Ectodermal cell (in vitro differentiated cells): ENCODE results near the gene ISM1.
"Not testable (repeated sequence)": the region's sequence is repeated elsewhere in the genome, so short reads cannot be mapped to it uniquely, and the experiment has no call there.

Experiments used
- H3K27ac ChIP-seq: 2 replicates; pipeline ENCODE4 v1.7.0; 2013; ENCODE audit warnings: mild to moderate bottlenecking, low read depth, low read length; ENCODE audit not compliant: insufficient read depth, poor library complexity, severe bottlenecking
- H3K27me3 ChIP-seq: 2 replicates; pipeline ENCODE4 v1.7.0; 2013; ENCODE audit warnings: mild to moderate bottlenecking, low read length; ENCODE audit not compliant: insufficient read depth, control insufficient read depth, poor library complexity, severe bottlenecking
- H3K36me3 ChIP-seq: one replicate; pipeline ENCODE4 v1.7.0; 2013; ENCODE audit warnings: low read length; ENCODE audit not compliant: control insufficient read depth, insufficient read depth
- H3K4me1 ChIP-seq: one replicate; pipeline ENCODE4 v1.7.0; 2013; ENCODE audit warnings: low read length; ENCODE audit not compliant: control insufficient read depth, insufficient read depth
- H3K4me3 ChIP-seq: 2 replicates; pipeline ENCODE4 v1.7.0; 2013; ENCODE audit warnings: low read depth, low read length, control low read depth; ENCODE audit not compliant: insufficient read depth
- H3K9me3 ChIP-seq: 2 replicates; pipeline ENCODE4 v1.7.0; 2013; ENCODE audit warnings: mild to moderate bottlenecking, low read length, moderate library complexity; ENCODE audit not compliant: control insufficient read depth
- WGBS, 2 experiments: methylation state at CpG; one replicate each; pipeline ENCODE4 v1.1.7; 2013; ENCODE audit warnings: missing lambda C conversion rate in 2 of 2; 5-methylcytosine and 5-hydroxymethylcytosine counted together

ISM1 gene

GRCh38 chr20:13221673-13222318 is 722 bp downstream of the ISM1 start:
- Histone ChIP-seq H3K4me1 (peaks cover 8% of the 10 kb centered on the region), H3K9me3 (no peaks in the 10 kb centered on the region), H3K4me3 (peak overlapping the region; percentile 47), H3K27me3 (peaks cover 64% of the 10 kb centered on the region), H3K36me3 (no peaks in the 10 kb centered on the region), H3K27ac (no peak overlapping the region)
- 1% methylated on average over 59 of the region's 59 CpGs for WGBS, 2 experiments

- Histone ChIP-seq H3K4me3 (peak overlapping the region; percentile 47), H3K36me3 (no peaks in the 10 kb centered on the region), H3K9me3 (no peaks in the 10 kb centered on the region), H3K4me1 (peaks cover 8% of the 10 kb centered on the region), H3K27ac (no peak overlapping the region), H3K27me3 (peaks cover 59% of the 10 kb centered on the region)
- WGBS, 2 experiments, result 9 to 11% methylated on average over 8 of the region's 8 CpGs
Observed at GRCh38 chr20:13222319-13222716, 1.2 kb downstream of the ISM1 start.

- Histone ChIP-seq H3K4me1 (peaks cover 6% of the 10 kb centered on the region), H3K36me3 (no peaks in the 10 kb centered on the region), H3K27me3 (peaks cover 43% of the 10 kb centered on the region), H3K9me3 (no peaks in the 10 kb centered on the region), H3K4me3 (no peak overlapping the region), H3K27ac (no peak overlapping the region)
- WGBS, 2 experiments, result 93 to 94% methylated on average over 3 to 5 of the region's 5 CpGs
Observed at GRCh38 chr20:13223736-13224520, 2.9 kb downstream of the ISM1 start.

- WGBS, 2 experiments, result 89 to 100% methylated on average over 1 of the region's 1 CpG
- H3K4me3 ChIP-seq, result no peak overlapping the region
- no peaks in the 10 kb centered on the region for H3K36me3 ChIP-seq
- H3K27me3 ChIP-seq, result peaks cover 22% of the 10 kb centered on the region
- H3K27ac ChIP-seq, result no peak overlapping the region
- no peaks in the 10 kb centered on the region for H3K9me3 ChIP-seq
- peaks cover 5% of the 10 kb centered on the region for H3K4me1 ChIP-seq
Observed at GRCh38 chr20:13226367-13226766, 5.3 kb downstream of the ISM1 start.

GRCh38 chr20:13228771-13229170 is 7.7 kb downstream of the ISM1 start:
- H3K36me3 ChIP-seq, result no peaks in the 10 kb centered on the region
- H3K4me3 ChIP-seq, result no peak overlapping the region
- H3K4me1 ChIP-seq, result peaks cover 5% of the 10 kb centered on the region
- 97 to 98% methylated on average over 2 of the region's 2 CpGs for WGBS, 2 experiments
- H3K27me3 ChIP-seq, result peaks cover 2% of the 10 kb centered on the region
- H3K27ac ChIP-seq, result no peak overlapping the region
- no peaks in the 10 kb centered on the region for H3K9me3 ChIP-seq

- Histone ChIP-seq H3K36me3 (no peaks in the 10 kb centered on the region), H3K4me1 (peaks cover 5% of the 10 kb centered on the region), H3K27me3 (no peaks in the 10 kb centered on the region), H3K9me3 (no peaks in the 10 kb centered on the region), H3K4me3 (no peak overlapping the region), H3K27ac (no peak overlapping the region)
Observed at GRCh38 chr20:13229538-13229937, 8.5 kb downstream of the ISM1 start.

- Histone ChIP-seq H3K4me3 (no peak overlapping the region), H3K4me1 (peaks cover 5% of the 10 kb centered on the region), H3K27ac (no peak overlapping the region), H3K9me3 (no peaks in the 10 kb centered on the region), H3K27me3 (no peaks in the 10 kb centered on the region), H3K36me3 (no peaks in the 10 kb centered on the region)
- 85 to 89% methylated on average over 7 of the region's 7 CpGs for WGBS, 2 experiments
Observed at GRCh38 chr20:13231031-13231752, 10.1 kb downstream of the ISM1 start.

GRCh38 chr20:13232999-13233398 is 11.9 kb downstream of the ISM1 start:
- H3K9me3 ChIP-seq, result no peaks in the 10 kb centered on the region
- H3K4me3 ChIP-seq, result no peak overlapping the region
- H3K27me3 ChIP-seq, result no peaks in the 10 kb centered on the region
- H3K4me1 ChIP-seq, result peaks cover 10% of the 10 kb centered on the region
- H3K36me3 ChIP-seq, result no peaks in the 10 kb centered on the region
- no peak overlapping the region for H3K27ac ChIP-seq
- 93 to 95% methylated on average over 10 of the region's 10 CpGs for WGBS, 2 experiments

GRCh38 chr20:13234961-13235360 is 13.9 kb downstream of the ISM1 start:
- no peaks in the 10 kb centered on the region for H3K9me3 ChIP-seq
- 89 to 100% methylated on average over 1 of the region's 1 CpG for WGBS, 2 experiments
- H3K27me3 ChIP-seq, result no peaks in the 10 kb centered on the region
- H3K36me3 ChIP-seq, result no peaks in the 10 kb centered on the region
- no peak overlapping the region for H3K4me3 ChIP-seq
- peaks cover 10% of the 10 kb centered on the region for H3K4me1 ChIP-seq
- H3K27ac ChIP-seq, result no peak overlapping the region

GRCh38 chr20:13236360-13236759 is 15.3 kb downstream of the ISM1 start:
- not testable (repeated sequence) for H3K4me1 ChIP-seq, H3K9me3 ChIP-seq, H3K36me3 ChIP-seq, H3K27me3 ChIP-seq, H3K4me3 ChIP-seq, H3K27ac ChIP-seq
- 89 to 94% methylated on average over 2 of the region's 2 CpGs for WGBS, 2 experiments
